Fibroblast of skin of scalp (primary cell): ENCODE data around the gene ASAP2.

Source experiments
- DNase-seq: peaks from one replicate; pipeline ENCODE4 v3.0.0-alpha.2; 2013

Gene ASAP2

DNA sequence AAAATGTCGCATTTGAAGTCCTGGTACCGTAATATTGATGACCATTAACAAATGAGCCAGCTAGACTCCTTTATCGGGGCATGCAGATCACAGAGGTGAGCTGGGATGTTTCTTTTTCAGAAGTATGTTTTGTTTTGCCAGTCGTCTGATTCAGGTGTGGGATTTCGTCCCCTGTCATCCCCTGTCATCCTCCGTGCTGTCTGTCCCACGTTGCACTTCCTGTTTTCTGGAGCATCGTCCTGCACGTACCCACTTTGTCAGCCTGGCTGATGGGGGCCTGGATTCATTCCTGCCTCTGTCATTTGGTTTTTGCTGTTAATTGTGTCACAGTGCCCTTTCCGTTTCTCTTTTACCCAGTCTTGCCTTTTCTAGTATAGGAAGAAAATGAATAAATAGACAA lies 72.8 kb downstream of the ASAP2 start:
- no peak for DNase-seq

DNA sequence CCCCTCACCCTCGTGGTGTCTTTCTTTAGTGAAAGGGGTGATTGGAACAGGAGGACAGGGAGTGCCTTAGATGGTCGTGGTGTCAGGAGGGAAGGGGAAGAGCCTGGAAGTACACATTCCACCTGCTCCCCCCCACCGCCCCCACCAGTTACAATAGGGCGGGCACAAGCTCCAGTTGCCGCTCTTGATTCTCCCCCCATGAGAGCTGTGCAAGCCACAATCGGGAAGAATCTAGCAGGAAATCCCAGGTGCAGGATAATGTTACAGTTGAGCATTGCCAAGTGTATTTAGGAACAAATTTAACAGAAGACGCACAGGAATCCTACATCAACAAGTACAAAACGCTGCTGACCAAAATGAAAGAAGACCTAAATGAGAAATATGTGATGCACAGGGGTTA lies 73.6 kb downstream of the ASAP2 start:
- DNase-seq: no peak

DNA sequence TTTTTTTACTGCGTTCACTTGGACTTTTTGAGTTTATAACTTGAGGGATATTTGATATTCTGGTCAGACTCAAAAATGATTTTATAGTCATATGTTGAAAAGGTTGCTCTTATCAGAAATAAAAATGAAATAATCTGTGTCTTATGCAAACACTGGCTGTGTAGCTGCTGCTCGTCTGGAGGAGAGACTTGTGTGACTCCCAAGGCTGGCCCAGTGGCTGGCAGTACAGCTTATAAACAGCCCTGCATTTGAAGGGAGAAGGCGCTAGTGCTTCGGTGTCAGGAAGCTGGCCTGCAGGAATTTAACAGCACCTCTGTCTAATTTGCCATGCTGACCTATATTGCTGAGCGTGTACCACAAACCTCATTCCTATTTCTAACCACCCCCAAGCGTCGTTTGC lies 74.5 kb downstream of the ASAP2 start:
- DNase-seq: no peak

DNA sequence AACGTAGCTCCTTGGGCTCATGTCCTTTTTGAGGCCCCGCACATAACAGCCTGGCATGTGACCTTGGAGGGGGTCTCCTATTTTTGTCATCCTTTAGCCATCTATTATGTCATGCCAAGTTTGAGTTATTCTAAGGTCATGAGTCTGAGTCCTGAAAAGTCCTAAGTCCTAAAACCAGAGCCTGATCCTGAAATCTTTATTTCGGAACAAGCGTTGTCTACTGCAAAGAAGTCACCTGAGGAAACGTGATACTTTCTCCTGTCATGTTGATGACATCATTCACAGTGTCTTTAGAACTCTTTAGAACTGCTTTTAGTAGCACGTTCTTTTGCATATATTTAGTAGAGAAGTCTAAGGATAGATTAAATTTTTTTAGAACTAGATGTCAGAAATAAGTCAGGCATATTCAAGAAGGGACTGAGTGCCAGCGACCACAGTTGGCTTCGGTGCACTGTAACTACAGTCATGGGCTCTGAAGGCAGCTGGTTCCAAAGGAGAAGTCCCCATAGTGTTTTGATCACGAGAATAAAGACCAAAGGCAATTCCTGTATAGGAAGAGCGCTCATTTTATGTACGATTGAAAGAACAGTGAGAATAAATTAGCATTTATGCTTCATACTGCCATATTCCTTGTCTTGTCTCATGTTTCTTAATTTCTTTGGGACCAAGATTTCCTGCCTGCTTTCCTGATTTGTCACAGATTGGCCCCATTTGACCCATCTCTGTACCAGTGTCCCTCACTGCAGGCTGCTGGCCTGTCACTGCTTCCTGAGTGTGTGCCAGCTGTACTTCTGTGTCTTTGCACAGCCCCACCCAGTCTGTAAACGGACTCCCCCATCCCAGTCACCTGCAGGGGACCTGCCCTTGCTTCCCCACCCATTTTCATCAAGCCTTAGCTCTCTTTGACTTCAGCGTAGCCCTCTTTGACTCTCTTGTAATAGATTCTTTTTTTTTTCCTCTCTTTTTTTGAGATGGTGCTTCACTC lies 75.8 kb downstream of the ASAP2 start:
- DNase-seq: no peak

DNA sequence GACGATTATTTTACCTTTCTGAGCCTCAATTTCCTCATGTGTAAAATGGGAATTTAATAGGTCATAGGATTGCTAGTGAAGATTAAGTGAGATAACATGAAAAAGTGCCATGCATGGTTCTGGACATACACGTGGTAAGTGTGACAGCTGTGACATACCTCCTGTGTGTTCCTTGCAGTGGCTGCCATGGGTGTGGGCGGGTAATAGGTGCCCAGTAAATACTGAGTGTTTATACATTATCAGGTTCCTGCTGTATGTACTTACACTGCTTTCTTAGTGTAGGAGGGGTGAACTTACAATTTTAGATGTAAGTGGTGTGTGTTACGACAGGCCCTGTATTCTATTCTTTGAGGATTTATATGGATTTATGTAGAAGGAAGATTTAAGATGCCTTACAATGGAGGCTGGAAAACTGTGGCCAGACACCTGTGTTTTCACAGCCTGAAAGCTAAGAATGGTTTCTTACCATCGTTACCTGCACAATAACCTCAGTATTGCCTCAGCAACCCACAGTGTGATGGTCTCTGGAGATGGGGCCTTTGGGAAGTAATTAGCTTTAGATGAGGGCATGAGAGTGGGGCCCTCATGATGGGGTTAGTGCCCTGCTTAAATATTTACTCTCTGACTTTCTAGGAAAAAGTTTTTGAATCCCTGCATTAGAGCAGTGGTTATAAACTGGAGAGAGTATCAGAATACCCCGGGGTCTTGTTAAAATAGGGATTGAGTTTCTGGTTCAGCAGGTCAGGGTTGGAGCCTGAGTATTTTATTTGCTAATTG lies 78.1 kb downstream of the ASAP2 start:
- DNase-seq: no peak

DNA sequence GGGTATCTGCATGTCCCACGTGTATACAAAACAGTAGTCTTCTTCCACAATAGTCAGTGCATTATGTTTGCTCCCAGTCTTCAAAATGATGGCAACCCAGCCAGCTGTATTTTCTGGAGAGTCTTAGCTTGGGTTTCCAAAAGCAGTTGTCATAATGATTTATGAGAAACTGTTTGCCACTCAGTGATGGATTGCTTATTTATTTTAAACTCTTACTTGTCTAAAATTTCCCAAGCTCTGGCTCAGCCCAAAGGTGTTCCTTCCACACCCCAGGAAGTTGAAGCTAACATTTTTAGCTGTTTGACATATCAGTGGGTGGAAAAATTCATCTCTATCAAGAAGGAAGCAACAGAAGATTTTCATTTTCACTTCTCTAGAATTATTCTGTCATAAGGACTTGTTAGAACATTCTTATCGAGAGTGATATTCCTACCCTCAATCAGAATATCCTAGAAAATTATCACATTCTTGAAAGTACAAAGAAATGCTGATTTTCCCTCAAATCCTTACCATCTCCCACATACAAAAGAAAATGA lies 78.8 kb downstream of the ASAP2 start:
- no peak for DNase-seq

DNA sequence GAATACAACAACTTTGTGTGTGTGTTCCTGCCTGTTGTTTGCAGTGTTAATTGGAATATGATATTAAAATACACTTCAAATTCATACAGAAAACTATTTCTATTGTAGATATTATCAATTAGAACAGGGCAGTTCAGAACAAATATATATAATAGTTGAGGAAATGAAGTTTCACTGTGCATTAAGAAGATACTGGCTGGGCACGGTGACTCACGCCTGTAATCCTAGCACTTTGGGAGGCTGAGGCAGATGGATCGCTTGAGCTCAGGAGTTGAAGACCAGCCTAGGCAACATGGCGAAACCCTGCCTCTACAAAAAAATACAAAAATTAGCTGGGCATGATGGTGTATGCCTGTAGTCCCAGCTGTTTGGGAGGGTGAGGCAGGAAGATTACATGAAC lies 79.3 kb downstream of the ASAP2 start:
- no peak for DNase-seq

DNA sequence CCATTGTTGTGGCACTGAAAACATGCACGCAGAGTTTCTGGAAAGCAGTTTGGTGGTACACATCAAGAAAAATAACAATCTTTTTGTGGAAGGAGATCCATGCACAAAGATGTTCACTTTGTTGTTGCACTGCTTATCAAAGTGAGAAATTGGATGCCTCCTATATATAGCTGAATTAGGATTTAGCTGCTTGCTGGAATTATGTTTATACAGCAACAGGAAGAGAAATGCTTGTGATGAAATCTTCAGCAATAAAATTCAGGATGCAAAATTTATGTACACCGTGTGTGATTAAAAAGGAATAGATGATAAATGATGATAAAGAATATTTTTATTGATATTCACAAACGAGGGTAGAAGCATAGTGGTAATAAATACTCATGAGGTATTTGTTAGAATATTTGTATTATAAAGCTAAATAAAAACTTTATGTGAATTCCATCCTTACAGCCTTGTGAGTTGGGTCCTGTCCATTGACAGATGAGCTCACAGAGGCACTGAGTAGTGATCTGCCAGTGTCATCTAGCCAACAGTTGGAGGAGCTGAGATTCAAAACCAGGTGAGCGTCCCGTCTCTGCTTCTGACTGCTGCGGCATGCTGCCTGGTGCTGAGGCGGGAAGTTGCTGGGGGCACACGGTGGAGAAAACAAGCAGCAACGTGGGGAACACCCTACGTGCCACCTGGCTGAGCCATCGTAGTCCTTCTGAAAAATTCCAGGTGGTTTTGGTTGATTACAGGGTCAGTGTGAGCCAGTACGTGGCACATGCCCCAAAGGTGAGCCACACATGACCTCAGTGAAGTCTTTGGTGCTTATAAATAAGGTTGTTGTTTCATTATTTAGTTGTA lies 80.2 kb downstream of the ASAP2 start:
- peak; percentile 36 for DNase-seq

DNA sequence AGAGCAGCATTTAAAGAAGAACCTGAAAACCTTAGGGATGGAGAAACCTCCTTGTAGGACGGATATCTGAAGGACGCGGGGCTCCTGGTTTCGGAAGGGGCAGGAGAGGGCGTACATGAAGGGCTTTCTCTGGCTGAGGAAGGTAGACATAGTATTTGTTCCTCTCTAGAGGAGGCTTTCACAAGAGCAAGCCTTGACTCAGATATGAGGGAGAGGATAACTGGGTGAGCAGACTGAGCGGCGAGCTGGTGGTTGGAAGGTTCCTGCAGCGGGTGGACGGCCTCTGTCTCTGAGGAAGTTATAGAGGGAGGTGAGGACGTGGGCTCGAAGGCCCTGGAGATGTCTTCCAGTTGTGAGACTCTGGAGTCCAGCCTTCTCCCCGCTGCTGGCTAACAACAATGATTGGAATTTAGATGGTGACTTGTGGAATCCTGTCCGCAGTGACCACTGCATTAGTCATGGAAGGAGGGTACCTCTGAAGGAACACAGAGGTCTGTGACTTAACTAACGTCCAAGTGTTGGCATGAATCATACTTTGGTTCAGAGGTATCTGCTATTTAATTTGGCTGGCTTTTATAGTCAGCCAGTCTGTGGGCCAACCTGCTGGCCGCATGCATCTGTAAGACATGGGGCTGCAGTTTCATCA lies 80.9 kb downstream of the ASAP2 start:
- peak; percentile 98 for DNase-seq

DNA sequence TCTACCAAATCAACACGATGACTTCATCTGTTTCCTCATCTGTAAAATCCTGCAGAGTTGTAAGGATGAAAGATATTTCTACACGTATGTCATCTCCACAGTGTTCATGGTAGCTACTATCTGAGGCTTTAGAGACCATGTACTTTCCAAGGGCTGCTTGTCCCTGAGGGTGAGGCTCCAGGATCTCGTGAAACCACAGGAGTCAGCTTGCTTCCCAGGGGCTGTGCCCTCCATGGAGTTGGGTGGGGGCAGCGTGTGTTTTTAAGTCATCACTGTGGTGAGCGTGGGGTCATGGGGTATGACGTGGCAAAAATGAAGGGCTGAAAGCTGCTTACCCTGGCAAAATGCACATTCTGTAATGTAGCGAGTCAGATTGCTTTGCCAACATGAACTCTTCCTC lies 81.6 kb downstream of the ASAP2 start:
- peak; percentile 95 for DNase-seq

DNA sequence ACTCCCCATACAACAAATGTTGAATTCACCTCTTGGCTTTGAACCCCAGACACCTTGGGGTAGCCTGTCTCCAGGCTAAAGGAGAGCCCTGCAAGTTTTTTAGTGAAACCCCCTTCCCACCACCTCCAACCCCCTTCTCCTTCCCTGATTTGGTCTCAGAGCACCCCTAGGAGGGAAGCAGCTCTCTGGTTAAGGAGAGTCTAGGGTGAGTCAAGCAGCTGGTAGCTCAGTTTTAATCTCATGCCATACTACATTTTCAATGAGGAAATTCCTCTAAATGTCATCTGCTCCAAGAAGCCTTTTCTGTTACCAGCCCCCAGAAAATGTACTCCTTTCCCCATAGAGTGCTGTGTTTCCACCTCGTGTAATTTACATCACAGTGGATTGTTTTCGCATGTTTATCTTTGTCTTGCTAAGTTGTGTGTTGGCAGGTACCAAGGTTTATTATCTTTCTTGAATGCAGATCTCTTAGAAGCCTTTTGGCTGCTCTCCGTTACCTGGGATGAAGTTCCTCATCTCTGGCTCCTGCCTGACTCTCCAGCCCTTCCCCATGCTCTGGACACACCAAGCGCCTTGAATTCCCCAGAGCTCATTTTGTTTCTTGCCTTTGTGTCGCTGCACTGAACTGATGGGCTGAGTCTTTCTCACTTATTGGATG lies 82.2 kb downstream of the ASAP2 start:
- DNase-seq: peak; percentile 69

DNA sequence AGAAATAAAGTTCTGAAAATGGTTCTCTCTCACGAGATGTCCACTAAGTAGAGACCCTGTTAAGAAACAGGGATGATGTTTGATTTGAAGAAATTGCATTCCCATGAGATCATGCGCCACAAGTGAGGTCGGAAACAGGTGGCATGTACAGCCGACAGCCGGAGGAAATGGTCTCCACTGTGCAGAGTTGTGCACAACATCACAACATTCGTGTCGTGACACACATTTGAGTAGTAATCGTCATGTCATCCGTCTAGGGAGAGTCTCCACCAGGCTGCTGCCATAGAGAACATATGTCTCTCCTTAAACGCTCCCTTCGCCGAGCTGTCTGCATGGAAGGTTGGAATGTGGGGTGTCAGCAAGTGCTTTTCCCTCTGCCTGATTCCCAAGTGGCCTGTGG lies 84.7 kb downstream of the ASAP2 start:
- DNase-seq: peak; percentile 30

DNA sequence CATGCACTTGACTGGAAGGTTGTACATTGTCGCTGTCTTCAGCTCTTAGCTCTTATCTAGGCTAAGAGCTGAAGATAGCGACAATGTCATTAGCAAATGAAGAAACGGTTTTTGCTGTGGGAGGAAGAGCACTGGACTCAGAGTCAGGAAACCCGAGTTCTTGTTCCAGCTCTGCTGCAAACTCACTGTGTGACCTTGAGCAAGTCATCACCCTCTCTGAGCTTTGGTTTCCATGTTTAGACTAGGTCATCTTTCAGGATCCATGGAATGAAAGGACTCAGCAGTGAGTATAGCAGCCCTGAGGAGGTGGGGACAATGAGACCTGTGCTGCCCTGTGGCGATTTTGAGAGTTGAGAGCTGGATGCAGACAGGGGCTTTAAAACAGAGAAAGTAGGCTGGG lies 85.3 kb downstream of the ASAP2 start:
- no peak for DNase-seq

DNA sequence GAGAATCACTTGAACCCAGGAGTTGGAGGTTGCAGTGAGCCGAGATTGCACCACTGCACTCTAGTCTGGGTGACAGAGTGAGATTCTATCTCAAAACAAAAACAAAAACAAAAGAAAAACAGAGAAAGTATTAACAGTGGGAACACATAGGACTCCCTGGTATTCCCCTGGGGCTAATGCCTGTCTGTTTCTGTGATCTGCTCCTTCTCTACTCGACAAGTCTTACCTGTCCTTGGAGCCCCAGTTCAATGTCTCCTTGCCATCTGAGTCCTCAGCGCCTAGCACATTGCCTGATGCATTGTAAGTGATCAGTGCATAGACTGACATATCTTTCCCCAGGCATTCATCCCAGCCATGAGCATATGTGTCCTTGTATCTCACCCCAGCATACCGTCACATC lies 85.8 kb downstream of the ASAP2 start:
- DNase-seq: no peak

DNA sequence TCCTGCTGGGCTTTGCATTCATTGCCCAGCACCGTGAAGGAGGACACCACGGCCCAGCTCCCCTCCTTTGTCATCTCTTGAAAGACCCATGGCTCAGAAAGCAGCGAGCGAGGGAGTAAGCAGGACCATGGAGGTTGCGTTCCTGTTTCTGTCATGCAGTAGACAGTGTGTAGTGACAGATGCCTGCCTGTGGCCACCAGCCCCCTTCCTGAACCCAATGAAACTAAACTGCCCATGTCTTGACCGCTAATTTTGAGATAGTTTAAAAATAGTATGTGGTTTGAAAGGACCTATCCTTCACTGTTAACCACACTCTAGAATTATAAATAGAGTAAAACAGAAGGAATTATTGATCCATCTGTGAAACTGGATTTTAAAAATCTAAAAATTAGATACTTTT lies 88.2 kb downstream of the ASAP2 start:
- no peak for DNase-seq

DNA sequence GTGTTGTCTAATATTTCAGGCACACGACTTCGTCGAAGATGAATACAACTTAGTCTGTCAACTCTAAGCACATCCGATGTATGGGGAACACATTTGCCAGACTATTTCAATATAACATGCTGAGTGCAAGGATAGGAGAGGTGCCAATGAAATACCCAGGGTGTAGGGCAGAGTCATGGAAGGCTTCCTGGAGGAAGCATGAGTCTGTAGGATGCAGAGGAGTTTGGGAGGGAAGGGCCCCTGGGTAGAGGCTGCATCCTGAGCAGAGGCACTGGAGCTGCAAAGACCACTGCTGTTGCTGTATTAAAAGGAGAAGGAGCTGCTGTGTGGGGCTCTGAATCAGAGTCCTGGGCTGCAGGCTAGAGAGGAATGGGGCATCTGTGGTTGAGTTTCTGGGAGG lies 89.9 kb downstream of the ASAP2 start:
- DNase-seq: no peak

DNA sequence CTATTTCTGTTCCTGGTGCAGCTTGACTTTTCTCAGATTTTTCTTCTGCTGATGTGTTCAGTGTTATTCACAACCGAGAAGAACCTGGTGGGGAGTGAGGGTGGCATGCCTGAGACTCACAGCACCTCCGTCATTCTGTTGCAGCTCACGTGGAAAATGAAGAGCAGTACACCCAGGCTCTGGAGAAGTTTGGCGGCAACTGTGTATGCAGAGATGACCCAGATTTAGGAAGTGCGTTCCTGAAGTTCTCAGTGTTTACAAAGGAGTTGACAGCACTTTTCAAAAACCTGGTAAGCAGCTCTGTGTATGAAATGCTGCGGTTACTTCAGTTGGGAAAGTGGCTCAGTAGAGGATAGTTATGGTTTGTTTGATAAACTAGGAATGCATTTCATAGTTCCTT lies 90.5 kb downstream of the ASAP2 start:
- DNase-seq: no peak

DNA sequence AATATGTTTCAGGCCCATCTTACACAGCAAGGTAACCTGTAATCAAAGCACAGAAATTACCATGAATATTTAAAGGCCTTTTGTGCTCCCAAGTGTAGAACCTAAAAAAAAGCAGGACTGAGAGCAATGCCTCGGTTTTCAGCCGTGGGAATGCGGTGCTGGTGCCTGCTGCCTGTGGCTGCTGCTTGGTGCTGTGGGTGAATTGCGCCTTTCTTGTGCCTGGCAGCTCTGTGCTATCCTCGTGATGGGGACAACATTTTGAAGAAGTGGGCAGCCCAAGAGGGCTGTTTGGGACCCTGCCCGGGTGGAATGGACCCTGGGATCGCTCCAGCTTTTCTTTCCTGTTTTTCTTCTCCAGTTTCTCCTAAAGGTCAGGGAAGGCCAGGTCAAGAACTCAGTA lies 91.2 kb downstream of the ASAP2 start:
- no peak for DNase-seq

DNA sequence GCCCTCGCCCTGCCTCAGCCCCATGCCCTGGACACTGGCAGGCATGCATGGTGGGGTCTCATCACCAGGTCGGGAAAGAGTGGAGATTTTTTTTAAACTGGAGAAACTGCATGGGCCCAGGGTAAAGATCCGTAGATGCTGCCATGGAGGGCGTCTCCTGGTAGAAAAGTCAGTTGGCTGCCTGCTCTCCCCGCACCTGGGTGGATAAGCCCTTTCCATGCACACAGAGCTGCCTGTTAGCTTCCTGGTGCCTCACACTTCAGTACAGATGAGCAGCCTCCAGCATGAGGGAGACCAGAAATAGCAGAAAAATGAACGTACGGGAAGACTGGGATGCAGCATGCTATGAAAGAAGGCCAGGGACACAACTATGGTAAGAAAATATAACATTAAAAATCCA lies 92.0 kb downstream of the ASAP2 start:
- no peak for DNase-seq

DNA sequence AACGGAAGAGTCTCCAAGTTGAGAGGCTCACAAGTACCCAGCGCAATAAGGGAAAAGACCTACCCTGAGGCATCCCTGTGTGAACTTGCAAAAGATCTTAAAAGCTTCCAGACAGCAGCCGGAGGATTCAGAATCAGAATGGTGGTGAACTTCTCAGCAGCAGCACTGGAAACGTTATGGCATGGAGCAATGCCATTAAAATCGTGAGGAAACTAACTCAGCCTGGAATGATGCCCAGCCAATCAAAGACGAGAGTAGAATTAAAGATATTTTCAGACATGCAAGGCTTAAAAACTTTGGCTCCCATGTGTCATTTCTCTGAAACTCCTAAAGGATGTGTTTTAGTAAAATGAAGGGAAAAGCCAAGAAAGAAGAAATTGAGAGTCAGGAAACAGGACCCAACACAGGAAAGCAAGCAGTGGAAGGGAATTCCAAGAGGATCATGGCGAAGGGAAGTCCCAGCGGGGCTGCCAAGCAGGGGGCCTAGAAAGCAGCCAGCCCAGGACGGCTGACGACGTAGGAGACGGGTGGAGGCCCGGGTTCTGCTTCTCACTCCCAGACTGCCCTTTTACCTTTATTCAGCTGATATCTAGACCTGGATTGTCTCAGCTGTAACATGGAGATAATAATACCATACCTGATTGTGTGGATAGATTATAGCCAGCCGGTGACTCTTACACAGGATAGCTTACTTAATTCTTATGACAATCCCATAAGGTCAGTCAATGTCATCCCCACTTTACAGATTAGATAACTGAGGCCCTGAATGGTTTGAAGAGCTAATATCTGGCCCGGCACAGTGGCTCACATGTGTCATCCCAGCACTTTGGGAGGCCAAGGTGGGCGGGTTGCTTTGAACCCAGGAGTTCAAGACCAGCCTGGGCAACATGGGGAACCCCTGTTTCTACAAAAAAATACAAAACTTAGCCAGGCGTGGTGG lies 92.8 kb downstream of the ASAP2 start:
- DNase-seq: peak; percentile 27
